H9 (cell line): Measurements from ENCODE around the gene TRIL. TPM values are rescaled to one million over a fixed set of nuclear protein-coding genes. Genes with fewer than 3 reads are reported as not detected.

ENCODE experiments used
- DNase-seq: peaks from one replicate; pipeline ENCODE4 v3.0.0-alpha.2; 2017
- H2AFZ ChIP-seq: one replicate; pipeline ENCODE4 v1.6.1; 2013; ENCODE audit warnings: mild to moderate bottlenecking, low read length, control low read depth, moderate library complexity
- H2AK5ac ChIP-seq: 2 replicates; pipeline ENCODE4 v1.6.1; 2013; ENCODE audit warnings: low read length, control low read depth, mixed read lengths; ENCODE audit not compliant: insufficient read length
- H2BK120ac ChIP-seq: one replicate; pipeline ENCODE4 v1.6.1; 2013; ENCODE audit warnings: low read depth, mild to moderate bottlenecking, low read length, control low read depth, inconsistent platforms; ENCODE audit not compliant: poor library complexity, severe bottlenecking
- H2BK12ac ChIP-seq: 2 replicates; pipeline ENCODE4 v1.6.1; 2013; ENCODE audit warnings: low read length, control low read depth, mixed read lengths, low read depth; ENCODE audit not compliant: insufficient read length
- H2BK15ac ChIP-seq: 2 replicates; pipeline ENCODE4 v1.6.1; 2013; ENCODE audit warnings: low read depth, low read length, control low read depth
- H2BK20ac ChIP-seq: one replicate; pipeline ENCODE4 v1.6.1; 2013; ENCODE audit warnings: low read depth, mild to moderate bottlenecking, low read length, control low read depth, inconsistent platforms; ENCODE audit not compliant: poor library complexity, severe bottlenecking
- H2BK5ac ChIP-seq: 2 replicates; pipeline ENCODE4 v1.6.1; 2013; ENCODE audit warnings: low read length, control low read depth, mixed read lengths; ENCODE audit not compliant: insufficient read length
- H3K14ac ChIP-seq: 2 replicates; pipeline ENCODE4 v1.6.1; 2013; ENCODE audit warnings: low read length, control low read depth; ENCODE audit not compliant: insufficient read depth
- H3K18ac ChIP-seq: 2 replicates; pipeline ENCODE4 v1.6.1; 2013; ENCODE audit warnings: low read depth, mild to moderate bottlenecking, mixed read lengths, low read length, control low read depth; ENCODE audit not compliant: insufficient read length
- H3K23ac ChIP-seq: 2 replicates; pipeline ENCODE4 v1.6.1; 2013; ENCODE audit warnings: low read length, control low read depth, mixed read lengths, low read depth; ENCODE audit not compliant: insufficient read length
- H3K23me2 ChIP-seq: 2 replicates; pipeline ENCODE4 v1.6.1; 2013; ENCODE audit warnings: low read depth, mild to moderate bottlenecking, mixed read lengths, low read length, control low read depth; ENCODE audit not compliant: insufficient read length, poor library complexity, severe bottlenecking
- H3K27ac ChIP-seq: 2 replicates; pipeline ENCODE4 v1.5.1; 2013; ENCODE audit warnings: low read length, control low read depth, mixed read lengths, low read depth; ENCODE audit not compliant: insufficient read length
- H3K27me3 ChIP-seq: 2 replicates; pipeline ENCODE4 v1.6.1; 2013; ENCODE audit warnings: low read length, control low read depth, inconsistent platforms; ENCODE audit not compliant: insufficient read depth
- H3K4ac ChIP-seq: 2 replicates; pipeline ENCODE4 v1.6.1; 2013; ENCODE audit warnings: low read depth, mild to moderate bottlenecking, control low read depth, inconsistent platforms, low read length, moderate library complexity
- H3K4me1 ChIP-seq: 2 replicates; pipeline ENCODE4 v1.6.1; 2013; ENCODE audit warnings: low read length, control low read depth, inconsistent platforms; ENCODE audit not compliant: insufficient read depth
- H3K4me2 ChIP-seq: 2 replicates; pipeline ENCODE4 v1.6.1; 2013; ENCODE audit warnings: low read length, control low read depth, mixed read lengths; ENCODE audit not compliant: insufficient read length, insufficient read depth
- H3K56ac ChIP-seq: 2 replicates; pipeline ENCODE4 v1.6.1; 2013; ENCODE audit warnings: low read depth, mild to moderate bottlenecking, mixed read lengths, low read length, control low read depth; ENCODE audit not compliant: insufficient read length
- H3K79me1 ChIP-seq: 2 replicates; pipeline ENCODE4 v1.6.1; 2013; ENCODE audit warnings: low read depth, mild to moderate bottlenecking, moderate library complexity, low read length, control low read depth, inconsistent platforms; ENCODE audit not compliant: insufficient read depth, poor library complexity, severe bottlenecking
- H3K79me2 ChIP-seq: 2 replicates; pipeline ENCODE4 v1.6.1; 2013; ENCODE audit warnings: low read length, control low read depth, inconsistent platforms; ENCODE audit not compliant: insufficient read depth
- H3K9ac ChIP-seq: 2 replicates; pipeline ENCODE4 v1.6.1; 2013; ENCODE audit warnings: low read length, control low read depth, mixed read lengths; ENCODE audit not compliant: insufficient read length; ENCODE audit errors: extremely low read depth
- H3K9me3 ChIP-seq: one replicate; pipeline ENCODE4 v1.6.1; 2013; ENCODE audit warnings: low read depth, low read length, inconsistent platforms; ENCODE audit not compliant: control insufficient read depth
- H3T11ph ChIP-seq: one replicate; pipeline ENCODE4 v1.6.1; 2013; ENCODE audit warnings: mild to moderate bottlenecking, low read length, control low read depth, inconsistent platforms
- H4K20me1 ChIP-seq: one replicate; pipeline ENCODE4 v1.6.1; 2013; ENCODE audit not compliant: control insufficient read depth, insufficient read length, insufficient read depth
- H4K5ac ChIP-seq: 2 replicates; pipeline ENCODE4 v1.6.1; 2013; ENCODE audit warnings: low read depth, mild to moderate bottlenecking, mixed read lengths, low read length, control low read depth; ENCODE audit not compliant: insufficient read length
- H4K8ac ChIP-seq: replicated peaks from 2 replicates; pipeline ENCODE4 v1.6.1; 2013; ENCODE audit warnings: low read length, control low read depth, mixed read lengths, low read depth; ENCODE audit not compliant: insufficient read length
- H4K91ac ChIP-seq: 2 replicates; pipeline ENCODE4 v1.6.1; 2013; ENCODE audit warnings: low read depth, mild to moderate bottlenecking, moderate library complexity, mixed read lengths, low read length, control low read depth; ENCODE audit not compliant: insufficient read length
- H3K27ac Mint-ChIP-seq, 3 experiments: 2 replicates in 2 of 3; 3 replicates in 1 of 3; pipeline ENCODE4 v1.8.0; 2020 to 2021; ENCODE audit warnings: mixed read lengths in 3 of 3, mild to moderate bottlenecking in 1 of 3, moderate library complexity in 1 of 3
- H3K27me3 Mint-ChIP-seq: 2 replicates; pipeline ENCODE4 v1.8.0; 2021; ENCODE audit warnings: low read depth, mild to moderate bottlenecking, moderate library complexity, mixed read lengths
- H3K36me3 Mint-ChIP-seq, 3 experiments: 2 replicates in 2 of 3; 3 replicates in 1 of 3; pipeline ENCODE4 v1.8.0; 2020 to 2021; ENCODE audit warnings: low read depth in 3 of 3, mixed read lengths in 3 of 3; ENCODE audit not compliant: insufficient read depth in 1 of 3
- H3K4me1 Mint-ChIP-seq, 2 experiments: 2 replicates each; pipeline ENCODE4 v1.8.0; 2020; ENCODE audit warnings: mixed read lengths in 2 of 2
- H3K4me3 Mint-ChIP-seq, 2 experiments: 2 replicates in 1 of 2; 3 replicates in 1 of 2; pipeline ENCODE4 v1.8.0; 2020 to 2021; ENCODE audit warnings: mild to moderate bottlenecking in 2 of 2, mixed read lengths in 2 of 2, moderate library complexity in 1 of 2
- H3K9me3 Mint-ChIP-seq, 2 experiments: 2 replicates in 1 of 2; 3 replicates in 1 of 2; pipeline ENCODE4 v1.8.0; 2020; ENCODE audit warnings: mild to moderate bottlenecking in 2 of 2, mixed read lengths in 2 of 2, moderate library complexity in 1 of 2
- CTCF ChIP-seq: fragments of 200-600 bp; sonication (generic); conservative IDR thresholded peaks from 3 replicates; pipeline ENCODE4 v1.8.0; 2021; ENCODE audit warnings: antibody characterized with exemption, mild to moderate bottlenecking
- whole genome bisulfite sequencing: extraction: QIAGEN DNeasy Blood & Tissue Kit; methylation state at CpG from one replicate; pipeline ENCODE4 v1.1.7; 2013; ENCODE audit warnings: missing lambda C conversion rate, low lambda C conversion rate, mixed read lengths; ENCODE audit not compliant: insufficient read length; ENCODE audit errors: extremely low coverage; 5-methylcytosine and 5-hydroxymethylcytosine counted together
- total RNA-seq: library from RNA; stranded (reverse); gene quantifications from 2 replicates; pipeline ENCODE4 v1.2.1, GENCODE V29; 2021

The TRIL gene
- total RNA-seq, 1 experiment from 2014 or later = 3.1 TPM

GRCh38 chr7:28988810-28989209 is 30.7 kb upstream of the TRIL start:
- Histone ChIP-seq H4K91ac (no peak overlapping the region), H2AK5ac (no peak overlapping the region), H3K9me3 (no peaks in the 10 kb centered on the region), H4K20me1 (no peaks in the 10 kb centered on the region), H3K79me1 (no peaks in the 10 kb centered on the region), H2AFZ (no peak overlapping the region), H4K8ac (no peak overlapping the region), H3K4ac (no peak overlapping the region), H3K4me1 (peaks cover 3% of the 10 kb centered on the region; the same call in 1 of the 2 replicates), H4K5ac (no peak overlapping the region), H2BK15ac (no peak overlapping the region), H3K23ac (no peak overlapping the region), H3K27ac (no peak overlapping the region), H2BK5ac (no peak overlapping the region), H3K9ac (no peak overlapping the region), H2BK120ac (no peak overlapping the region), H3T11ph (no peak overlapping the region), H3K23me2 (no peaks in the 10 kb centered on the region), H3K4me2 (no peak overlapping the region), H2BK12ac (no peak overlapping the region), H3K18ac (no peak overlapping the region), H3K14ac (no peak overlapping the region), H3K79me2 (no peaks in the 10 kb centered on the region), H2BK20ac (no peak overlapping the region), H3K27me3 (no peaks in the 10 kb centered on the region), H3K56ac (no peak overlapping the region)
- Mint-ChIP-seq H3K27ac (no peak overlapping the region), H3K4me1 (peaks cover 41 to 42% of the 10 kb centered on the region in 2 experiments), H3K36me3 (no peaks in the 10 kb centered on the region), H3K27me3 (peaks cover 4% of the 10 kb centered on the region; the same call in 1 of the 2 replicates), H3K9me3 (no peaks in the 10 kb centered on the region), H3K4me3 (no peak overlapping the region)
- no peak for DNase-seq
- no peak for TF ChIP-seq CTCF
- no CpG with 5 or more reads among the region's 4 CpGs for WGBS
